HG03520 (cell line): ENCODE measurements around the gene LRP8.

ENCODE experiments used
- ATAC-seq: cut with Tn5 transposase; IDR thresholded peaks from one replicate; pipeline ENCODE4 v1.9.1; 2021; ENCODE audit warnings: mild to moderate bottlenecking, moderate library complexity; ENCODE audit not compliant: unreplicated experiment

The LRP8 gene

GRCh38 chr1:53324728-53325297 is 3.1 kb downstream of the LRP8 start:
- no peak for ATAC-seq

- no peak for ATAC-seq
These were observed 3.5 kb downstream of the LRP8 start for GRCh38 chr1:53324321-53324720.

GRCh38 chr1:53323316-53323715 is 4.6 kb downstream of the LRP8 start:
- ATAC-seq: no peak

- no peak for ATAC-seq
These were observed 5.9 kb downstream of the LRP8 start for GRCh38 chr1:53321776-53322602.

- no peak for ATAC-seq
These were observed 6.5 kb downstream of the LRP8 start for GRCh38 chr1:53321366-53321765.

GRCh38 chr1:53320646-53321045 is 7.2 kb downstream of the LRP8 start:
- ATAC-seq: no peak

GRCh38 chr1:53319296-53320101 is 8.4 kb downstream of the LRP8 start:
- ATAC-seq: no peak

GRCh38 chr1:53317646-53318539 is 10.0 kb downstream of the LRP8 start:
- ATAC-seq: no peak

- no peak for ATAC-seq
These were observed 10.9 kb downstream of the LRP8 start for GRCh38 chr1:53316766-53317581.

- ATAC-seq: no peak
These were observed 11.5 kb downstream of the LRP8 start for GRCh38 chr1:53316424-53316765.

- no peak for ATAC-seq
These were observed 12.1 kb downstream of the LRP8 start for GRCh38 chr1:53315456-53316423.

GRCh38 chr1:53315046-53315445 is 12.8 kb downstream of the LRP8 start:
- no peak for ATAC-seq

GRCh38 chr1:53314606-53315005 is 13.3 kb downstream of the LRP8 start:
- no peak for ATAC-seq

- no peak for ATAC-seq
These were observed 13.8 kb downstream of the LRP8 start for GRCh38 chr1:53314096-53314495.

GRCh38 chr1:53313556-53313955 is 14.3 kb downstream of the LRP8 start:
- ATAC-seq: no peak

GRCh38 chr1:53311702-53312305 is 16.1 kb downstream of the LRP8 start:
- no peak for ATAC-seq

GRCh38 chr1:53310847-53311681 is 16.8 kb downstream of the LRP8 start:
- ATAC-seq: no peak

GRCh38 chr1:53309802-53310201 is 18.1 kb downstream of the LRP8 start:
- ATAC-seq: no peak
